ELR (cell line): ENCODE data around the gene ADAMTSL5.

Source experiments
- DNase-seq: peaks from one replicate; pipeline ENCODE4 v3.0.0-alpha.2; 2015; ENCODE audit warnings: low read depth

Gene ADAMTSL5

GRCh38 chr19:1496714-1497577 lies 15.9 kb downstream of the ADAMTSL5 start:
- no peak for DNase-seq

- DNase-seq = no peak
These were observed 16.8 kb downstream of the ADAMTSL5 start for GRCh38 chr19:1495799-1496713.

- DNase-seq = no peak
These were observed 17.6 kb downstream of the ADAMTSL5 start for GRCh38 chr19:1495051-1495798.

- no peak for DNase-seq
These were observed 18.6 kb downstream of the ADAMTSL5 start for GRCh38 chr19:1494115-1494815.

GRCh38 chr19:1492474-1493006 lies 20.3 kb downstream of the ADAMTSL5 start:
- DNase-seq = peak; percentile 56

DNA sequence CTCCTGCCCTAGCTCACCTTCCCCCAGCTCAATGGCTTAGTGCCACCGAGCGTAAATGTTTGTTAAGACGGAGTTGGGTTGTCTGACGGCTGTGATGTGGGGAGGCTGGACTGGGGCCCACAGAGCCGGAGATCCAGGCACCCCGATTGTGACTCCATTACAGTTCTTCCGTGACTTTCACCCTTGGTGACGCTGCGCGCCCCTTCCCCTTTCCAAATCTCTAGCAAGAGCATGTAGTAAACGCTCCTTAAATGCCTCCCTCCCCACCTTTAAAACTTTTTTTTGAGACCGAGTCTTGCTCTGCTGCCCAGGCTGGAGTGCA lies 21.0 kb downstream of the ADAMTSL5 start:
- DNase-seq = no peak

GRCh38 chr19:1491114-1491848 lies 21.5 kb downstream of the ADAMTSL5 start, which contains the start of gene REEP6:
Gene REEP6 (plus strand): TSS chr19:1491181. CDS start chr19:1491270, 89 bp downstream.
- no peak for DNase-seq

DNA sequence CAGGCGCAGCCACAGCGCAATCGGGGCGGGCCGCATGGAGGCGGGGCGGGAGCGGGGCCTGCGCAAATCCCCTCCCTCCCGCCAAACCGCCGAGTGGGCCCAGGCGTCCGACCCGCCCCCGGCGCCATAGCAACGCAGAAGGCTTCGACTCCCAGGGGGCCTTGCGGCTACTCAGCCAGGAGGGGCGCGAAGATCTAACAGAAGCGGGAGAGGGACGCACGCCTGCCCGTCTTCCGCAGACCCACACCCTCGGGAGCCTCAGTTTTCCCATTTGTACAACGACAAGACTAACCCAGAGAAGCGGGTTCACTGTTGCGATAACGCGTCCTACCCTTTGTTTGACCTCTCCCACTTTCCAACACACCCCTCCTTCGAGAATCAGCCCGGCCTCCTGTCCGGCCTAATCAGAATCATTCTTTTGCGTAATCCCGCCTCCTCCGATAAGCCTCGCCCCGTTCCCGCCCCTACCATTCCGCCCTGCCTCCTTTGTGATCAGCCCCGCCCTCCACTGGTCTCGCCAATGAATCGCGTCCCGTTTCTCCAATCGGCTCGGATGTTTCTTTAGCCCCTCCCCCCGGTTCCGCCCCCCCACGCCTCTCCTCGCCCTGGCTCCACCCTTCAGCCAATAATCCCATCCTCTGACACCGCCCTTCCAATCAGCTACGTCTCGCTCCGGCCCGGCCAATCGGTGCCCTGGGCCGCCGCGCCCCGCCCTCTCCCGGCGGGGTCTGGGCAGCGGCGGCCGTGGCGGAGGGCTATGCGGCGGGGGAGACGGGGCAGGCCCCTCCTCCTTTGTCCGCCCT lies 22.3 kb downstream of the ADAMTSL5 start, which contains the start of gene PCSK4:
TSS of gene PCSK4 (minus strand) at position 40 of the 803 bp plus-strand sequence. CDS start at position 36, 4 bp downstream.
- peak; percentile 99 for DNase-seq

GRCh38 chr19:1489463-1490310 lies 23.1 kb downstream of the ADAMTSL5 start:
- no peak for DNase-seq

- DNase-seq = no peak
These were observed 24.6 kb downstream of the ADAMTSL5 start for GRCh38 chr19:1488282-1488601.

DNA sequence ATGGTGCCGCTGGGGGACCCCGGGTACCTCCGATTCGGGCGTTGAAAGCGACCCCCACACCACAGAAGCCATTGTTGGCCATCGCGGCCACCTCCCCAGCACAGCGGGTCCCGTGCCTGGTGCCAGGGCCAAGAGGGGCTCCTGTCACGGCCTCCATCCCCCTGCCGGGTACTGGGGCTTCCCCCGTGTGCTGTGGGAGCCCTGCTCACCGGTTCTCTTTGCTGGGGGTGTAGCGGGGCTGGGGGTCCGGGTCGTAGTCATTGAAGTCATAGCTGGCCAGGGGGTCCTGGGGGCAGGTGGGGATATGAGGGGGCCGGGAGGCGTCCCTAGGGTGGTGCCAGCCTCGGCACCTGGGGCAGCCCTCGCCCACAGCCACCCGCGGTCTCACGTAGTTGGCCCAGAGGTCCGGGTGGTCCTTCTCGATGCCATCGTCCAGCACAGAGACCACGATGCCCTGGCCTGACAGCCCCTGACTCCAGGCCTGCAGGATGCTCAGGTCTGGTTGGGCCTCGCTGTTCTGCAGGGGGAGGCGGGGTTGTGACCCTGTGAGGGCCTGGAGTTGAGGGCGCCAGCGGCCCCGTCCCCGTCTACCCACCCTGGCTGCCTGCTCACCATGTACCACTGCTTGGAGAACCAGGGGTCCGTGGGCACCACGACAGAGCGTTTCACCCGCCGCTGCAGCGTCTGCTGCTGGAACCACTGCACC lies 25.1 kb downstream of the ADAMTSL5 start:
- DNase-seq = no peak

GRCh38 chr19:1486720-1487575 lies 25.9 kb downstream of the ADAMTSL5 start:
- no peak for DNase-seq

- DNase-seq = no peak
These were observed 28.8 kb downstream of the ADAMTSL5 start for GRCh38 chr19:1483979-1484428.

DNA sequence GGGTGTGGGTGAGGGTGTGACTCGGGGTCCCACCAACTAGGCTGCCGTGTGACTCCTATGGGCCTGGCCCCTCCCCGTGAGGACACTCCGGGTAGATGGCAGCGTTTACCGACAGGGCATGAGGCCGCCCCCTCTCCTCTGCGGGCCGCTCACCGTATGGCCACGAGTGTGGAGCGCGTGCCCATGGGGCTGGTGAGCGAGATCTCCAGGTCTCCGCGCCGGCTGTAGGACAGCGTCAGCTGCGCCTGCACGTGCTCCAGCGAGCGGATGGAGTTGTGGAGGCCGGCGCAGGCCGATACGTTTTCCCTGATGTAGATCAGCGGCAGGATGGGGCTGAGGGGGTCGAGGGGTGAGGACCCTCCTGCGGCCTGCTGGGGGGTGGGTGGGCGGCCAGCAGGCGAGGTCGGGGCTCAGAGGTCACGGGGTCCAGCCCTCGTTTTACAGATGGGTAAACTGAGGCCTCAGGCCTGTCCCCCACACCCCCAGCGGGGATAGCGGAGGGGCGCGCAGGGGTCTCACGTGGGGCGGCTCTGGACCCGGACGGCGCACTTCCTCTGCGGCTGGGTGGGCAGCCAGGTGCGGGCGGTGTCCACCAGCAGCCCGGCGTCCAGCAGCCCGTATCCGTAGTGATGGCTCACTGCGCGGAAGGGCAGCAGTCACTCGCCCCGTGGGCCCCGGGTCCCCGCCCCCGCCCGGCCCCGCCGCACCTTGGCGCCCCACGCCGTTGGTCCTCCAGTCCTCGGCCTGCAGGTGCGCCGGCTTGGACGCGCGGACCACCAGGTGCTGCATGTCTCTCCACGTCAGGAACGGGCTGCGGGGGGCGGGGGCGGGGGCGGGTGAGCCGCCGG lies 29.5 kb downstream of the ADAMTSL5 start:
- DNase-seq = no peak

GRCh38 chr19:1482361-1483130 lies 30.3 kb downstream of the ADAMTSL5 start:
- no peak for DNase-seq
